BLaER1 (cell line): ENCODE measurements around the gene SLC25A29.
"Not testable (repeated sequence)": the region's sequence is repeated elsewhere in the genome, so short reads cannot be mapped to it uniquely, and the experiment has no call there.

Experiments used
- H3K27ac ChIP-seq: shearing (Covaris generic); formaldehyde crosslinking; 2 replicates; pipeline ENCODE4 v1.8.1; 2022
- H3K27me3 ChIP-seq: shearing (Covaris generic); formaldehyde crosslinking; 2 replicates; pipeline ENCODE4 v1.8.1; 2022
- H3K36me3 ChIP-seq: shearing (Covaris generic); formaldehyde crosslinking; 2 replicates; pipeline ENCODE4 v1.8.1; 2022
- H3K4me1 ChIP-seq: shearing (Covaris generic); formaldehyde crosslinking; 2 replicates; pipeline ENCODE4 v1.8.1; 2022
- H3K4me2 ChIP-seq: shearing (Covaris generic); formaldehyde crosslinking; 2 replicates; pipeline ENCODE4 v1.8.1; 2022
- H3K4me3 ChIP-seq: shearing (Covaris generic); formaldehyde crosslinking; 2 replicates; pipeline ENCODE4 v1.8.1; 2022
- H3K9ac ChIP-seq: shearing (Covaris generic); formaldehyde crosslinking; 2 replicates; pipeline ENCODE4 v1.8.1; 2022
- H3K9me3 ChIP-seq: shearing (Covaris generic); formaldehyde crosslinking; 2 replicates; pipeline ENCODE4 v1.8.1; 2022
- H4K20me1 ChIP-seq: shearing (Covaris generic); formaldehyde crosslinking; 2 replicates; pipeline ENCODE4 v1.8.1; 2022
- Cebpa-rat ChIP-seq: shearing (Covaris generic); IDR thresholded peaks from 2 replicates; pipeline ENCODE4 v1.8.1; 2022

The SLC25A29 gene

DNA sequence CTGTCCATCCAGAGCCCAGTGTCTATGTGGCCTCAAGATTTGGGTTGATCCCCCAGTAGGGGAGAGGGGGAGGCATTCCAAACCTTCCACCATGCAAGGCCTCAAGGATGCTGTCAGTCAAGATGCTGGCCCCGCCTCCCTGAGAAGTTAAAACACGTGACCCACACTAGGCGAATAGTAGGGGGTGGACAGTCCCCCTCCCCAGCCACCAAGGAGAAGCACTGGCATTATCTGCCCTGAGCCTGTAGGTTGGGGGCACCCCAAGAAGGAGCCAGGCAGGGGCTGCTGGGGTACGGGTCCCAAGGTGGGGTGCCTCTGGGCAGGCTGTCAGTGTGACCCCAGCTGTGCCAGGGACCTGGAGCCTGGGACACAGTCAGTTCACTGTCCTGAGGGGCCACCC is 2.3 kb downstream of the SLC25A29 start:
- peak overlapping the region; percentile 87 for H3K4me2 ChIP-seq
- peaks cover 72% of the 10 kb centered on the region for H3K4me1 ChIP-seq
- peaks cover 81% of the 10 kb centered on the region for H4K20me1 ChIP-seq
- H3K36me3 ChIP-seq = peaks cover 14% of the 10 kb centered on the region
- H3K9ac ChIP-seq = peak overlapping the region; percentile 99; the same call in 1 of the 2 replicates
- no peak for TF ChIP-seq Cebpa-rat
- H3K27me3 ChIP-seq = no peaks in the 10 kb centered on the region
- peak overlapping the region; percentile 100; the same call in 1 of the 2 replicates for H3K4me3 ChIP-seq
- no peaks in the 10 kb centered on the region for H3K9me3 ChIP-seq
- H3K27ac ChIP-seq = peak overlapping the region; percentile 20; the same call in 1 of the 2 replicates

- Histone ChIP-seq H3K4me1 (peaks cover 72% of the 10 kb centered on the region), H3K4me2 (peak overlapping the region; percentile 87), H3K9me3 (no peaks in the 10 kb centered on the region), H3K27ac (no peak overlapping the region), H3K4me3 (no peak overlapping the region), H4K20me1 (peaks cover 84% of the 10 kb centered on the region), H3K36me3 (peaks cover 21% of the 10 kb centered on the region), H3K27me3 (no peaks in the 10 kb centered on the region), H3K9ac (peak overlapping the region; percentile 20; the same call in 1 of the 2 replicates)
- no peak for TF ChIP-seq Cebpa-rat
These were observed 3.1 kb downstream of the SLC25A29 start for GRCh38 chr14:100303179-100303578.

- H3K27me3 ChIP-seq = no peaks in the 10 kb centered on the region
- no peak overlapping the region; the same call in 1 of the 2 replicates for H3K27ac ChIP-seq
- TF ChIP-seq Cebpa-rat = no peak
- peak overlapping the region; percentile 14; the same call in 1 of the 2 replicates for H3K4me2 ChIP-seq
- peaks cover 84% of the 10 kb centered on the region for H4K20me1 ChIP-seq
- peaks cover 72% of the 10 kb centered on the region for H3K4me1 ChIP-seq
- H3K36me3 ChIP-seq = peaks cover 26% of the 10 kb centered on the region
- H3K9ac ChIP-seq = no peak overlapping the region
- H3K9me3 ChIP-seq = no peaks in the 10 kb centered on the region
- no peak overlapping the region for H3K4me3 ChIP-seq
These were observed 3.6 kb downstream of the SLC25A29 start for GRCh38 chr14:100302616-100303015.

- H3K9me3 ChIP-seq = no peaks in the 10 kb centered on the region
- H3K36me3 ChIP-seq = peaks cover 32% of the 10 kb centered on the region
- TF ChIP-seq Cebpa-rat = no peak
- no peaks in the 10 kb centered on the region for H3K27me3 ChIP-seq
- peak overlapping the region; percentile 96 for H3K4me2 ChIP-seq
- H3K4me3 ChIP-seq = no peak overlapping the region; the same call in 1 of the 2 replicates
- peak overlapping the region; percentile 59 for H3K9ac ChIP-seq
- H4K20me1 ChIP-seq = peaks cover 95% of the 10 kb centered on the region
- peaks cover 95% of the 10 kb centered on the region for H3K4me1 ChIP-seq
- peak overlapping the region; percentile 77 for H3K27ac ChIP-seq
These were observed 7.0 kb downstream of the SLC25A29 start for GRCh38 chr14:100299238-100299560.

DNA sequence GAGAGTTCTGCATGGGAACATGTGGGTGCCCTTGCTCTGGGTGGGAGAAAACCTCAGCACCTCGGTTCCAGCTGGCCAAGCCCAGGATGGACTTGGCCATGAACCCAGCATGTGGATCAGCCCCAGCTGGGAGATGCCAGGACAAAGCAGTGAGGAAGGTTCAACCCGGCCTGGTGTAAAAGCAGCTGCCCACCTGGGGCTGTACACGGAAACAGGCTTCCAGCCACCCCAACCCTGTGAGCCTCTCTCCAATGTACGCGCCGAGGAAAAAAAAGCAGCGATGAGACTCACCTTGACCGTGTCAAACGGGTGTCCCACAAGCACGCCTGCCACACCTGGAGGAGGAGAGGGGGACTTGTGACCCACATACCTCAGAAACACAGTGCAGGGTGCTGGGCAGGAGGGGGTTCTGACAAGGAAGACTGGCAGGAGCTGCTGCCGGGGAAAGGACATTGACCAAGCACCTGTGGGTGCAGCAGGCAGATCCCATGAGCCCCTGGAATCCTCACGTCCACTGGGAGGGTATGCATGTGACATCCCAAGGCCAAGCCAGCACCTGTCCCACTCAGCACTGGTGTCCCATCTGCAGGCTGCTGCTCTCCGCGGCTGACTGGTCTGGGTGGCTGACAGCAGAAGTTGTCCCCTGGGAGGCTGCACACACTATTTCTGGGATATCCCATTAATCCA is 7.5 kb downstream of the SLC25A29 start:
- Histone ChIP-seq H3K27me3 (no peaks in the 10 kb centered on the region), H3K9me3 (no peaks in the 10 kb centered on the region), H3K4me3 (no peak overlapping the region; the same call in 1 of the 2 replicates), H3K36me3 (peaks cover 28% of the 10 kb centered on the region; the same call in 1 of the 2 replicates), H3K27ac (peak overlapping the region; percentile 77), H3K4me1 (peaks cover 95% of the 10 kb centered on the region), H4K20me1 (peaks cover 92% of the 10 kb centered on the region), H3K9ac (peak overlapping the region; percentile 63), H3K4me2 (peak overlapping the region; percentile 96)
- TF ChIP-seq Cebpa-rat = no peak

DNA sequence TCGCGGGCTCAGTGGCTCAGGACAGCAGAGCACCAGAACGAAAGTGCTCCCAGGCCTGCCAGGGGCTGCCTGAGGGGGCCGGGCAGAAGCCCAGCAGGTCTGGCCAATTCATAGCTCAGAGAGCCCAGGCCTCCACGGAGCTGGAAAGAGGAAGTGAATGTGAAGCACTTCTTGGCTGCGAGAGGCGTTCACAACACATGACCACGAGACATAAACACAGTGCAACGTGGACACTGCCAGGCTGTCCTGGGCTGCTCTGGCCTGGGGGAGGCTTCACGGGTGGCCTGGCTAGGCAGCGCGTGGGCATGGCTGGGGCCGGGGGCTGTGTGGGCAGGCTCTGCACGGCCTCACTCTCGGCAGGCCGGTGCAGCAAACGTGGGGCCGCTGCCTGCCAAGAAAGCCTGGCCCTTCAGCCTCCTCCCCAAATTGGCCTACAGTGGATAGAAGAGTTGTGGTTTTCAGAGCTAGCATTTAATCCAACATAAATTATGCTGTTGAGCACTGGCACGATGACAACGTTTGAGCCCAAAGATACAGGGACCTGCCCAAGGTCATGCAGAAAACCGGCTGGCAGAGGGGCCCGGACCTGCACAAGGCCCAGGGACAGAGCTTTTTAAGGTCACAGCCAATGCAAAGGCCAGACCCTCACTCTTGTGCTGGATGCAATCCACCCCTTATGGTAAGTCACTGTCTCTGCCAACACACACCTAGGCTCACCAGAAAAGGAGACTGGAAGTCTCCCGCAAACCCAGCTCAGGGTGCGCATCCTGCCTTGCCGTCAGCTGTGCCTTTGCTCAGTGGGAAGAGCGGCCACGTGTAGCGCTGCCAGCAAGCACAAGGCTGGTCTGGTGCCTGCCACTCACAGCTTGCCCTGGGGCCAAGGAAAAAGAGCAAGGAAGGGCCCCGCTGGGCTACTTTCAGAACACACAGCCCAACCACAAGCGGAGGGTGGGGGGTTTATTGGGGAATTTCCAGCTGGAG is 8.6 kb downstream of the SLC25A29 start:
- Histone ChIP-seq H4K20me1 (peaks cover 87% of the 10 kb centered on the region), H3K9ac (peak overlapping the region; percentile 63), H3K27ac (peak overlapping the region; percentile 77)

DNA sequence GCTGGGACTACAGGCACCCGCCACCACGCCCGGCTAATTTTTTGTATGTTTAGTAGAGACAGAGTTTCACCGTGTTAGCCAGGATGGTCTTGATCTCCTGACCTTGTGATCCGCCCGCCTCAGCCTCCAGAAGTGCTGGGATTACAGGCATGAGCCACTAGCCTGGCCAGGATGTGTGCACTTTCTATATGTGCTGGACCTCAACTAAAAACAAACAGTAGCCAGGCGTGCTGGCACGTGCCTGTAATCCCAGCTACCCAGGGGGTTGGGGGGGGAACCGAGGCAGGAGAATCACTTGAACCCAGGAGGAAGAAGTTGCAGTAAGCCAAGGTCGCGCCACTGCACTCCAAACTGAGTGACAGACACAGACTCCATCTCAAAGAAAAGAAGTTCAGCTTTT is 9.5 kb downstream of the SLC25A29 start:
- H3K4me3 ChIP-seq, H3K27me3 ChIP-seq, H3K9me3 ChIP-seq: not testable (repeated sequence)
- H3K4me2 ChIP-seq = peak overlapping the region; percentile 96
- peaks cover 96% of the 10 kb centered on the region for H3K4me1 ChIP-seq
- H4K20me1 ChIP-seq = peaks cover 84% of the 10 kb centered on the region
- H3K9ac ChIP-seq = peak overlapping the region; percentile 63
- H3K27ac ChIP-seq = peak overlapping the region; percentile 77
- peaks cover 37% of the 10 kb centered on the region for H3K36me3 ChIP-seq

More for the DNA sequence above, 8.6 kb downstream of the SLC25A29 start:
- H3K36me3 ChIP-seq = peaks cover 34% of the 10 kb centered on the region
- peak overlapping the region; percentile 38; the same call in 1 of the 2 replicates for H3K4me3 ChIP-seq
- H3K27me3 ChIP-seq = no peaks in the 10 kb centered on the region
- H3K9me3 ChIP-seq = no peaks in the 10 kb centered on the region
- H3K4me2 ChIP-seq = peak overlapping the region; percentile 96
- H3K4me1 ChIP-seq = peaks cover 96% of the 10 kb centered on the region
- TF ChIP-seq Cebpa-rat = no peak

DNA sequence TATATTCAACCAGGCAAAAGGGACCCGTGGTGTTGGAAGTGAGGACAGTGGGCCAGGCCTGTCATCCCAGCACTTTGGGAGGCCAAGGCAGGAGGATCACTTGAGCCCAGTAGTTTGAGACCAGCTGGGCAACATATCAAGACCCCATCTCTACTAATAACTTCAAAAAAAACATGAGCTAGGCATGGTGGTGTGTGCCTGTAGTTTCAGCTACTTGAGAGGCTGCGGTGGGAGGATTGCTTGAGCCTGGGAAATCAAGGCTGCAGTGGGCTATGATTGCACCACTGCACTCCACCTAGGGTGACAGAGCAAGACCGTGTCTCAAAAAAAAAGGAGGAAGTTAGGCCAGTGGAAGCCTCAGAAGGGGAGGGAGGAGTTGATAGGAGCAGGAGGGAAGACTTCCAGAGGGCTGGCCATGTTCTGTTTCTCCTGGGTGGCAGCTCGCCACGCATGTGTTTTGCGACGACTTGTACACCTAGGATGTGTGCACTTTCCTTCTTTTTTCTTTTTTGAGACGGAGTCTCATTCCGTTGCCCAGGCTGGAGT is 10.1 kb downstream of the SLC25A29 start:
- H3K9ac ChIP-seq = peak overlapping the region; percentile 63; the same call in 1 of the 2 replicates
- H3K27me3 ChIP-seq = no peaks in the 10 kb centered on the region
- peaks cover 88% of the 10 kb centered on the region for H4K20me1 ChIP-seq
- peaks cover 42% of the 10 kb centered on the region for H3K36me3 ChIP-seq
- H3K4me3 ChIP-seq = no peak overlapping the region
- H3K4me1 ChIP-seq = peaks cover 100% of the 10 kb centered on the region
- peak overlapping the region; percentile 90 for H3K27ac ChIP-seq
- H3K4me2 ChIP-seq = peak overlapping the region; percentile 96
- no peaks in the 10 kb centered on the region for H3K9me3 ChIP-seq
- peak; percentile 42; the same call in 1 of the 2 replicates for TF ChIP-seq Cebpa-rat

- Histone ChIP-seq H3K4me3 (peak overlapping the region; percentile 35; the same call in 1 of the 2 replicates), H3K4me2 (peak overlapping the region; percentile 96), H4K20me1 (peaks cover 88% of the 10 kb centered on the region), H3K9ac (peak overlapping the region; percentile 63), H3K9me3 (no peaks in the 10 kb centered on the region), H3K36me3 (peaks cover 49% of the 10 kb centered on the region), H3K27me3 (no peaks in the 10 kb centered on the region), H3K27ac (peak overlapping the region; percentile 90), H3K4me1 (peaks cover 100% of the 10 kb centered on the region)
- no peak for TF ChIP-seq Cebpa-rat
These were observed 10.7 kb downstream of the SLC25A29 start for GRCh38 chr14:100295376-100296105.
